Calu3 (cell line): ENCODE results near the gene TANGO6. TPM values are rescaled to one million over a fixed set of nuclear protein-coding genes. Genes with fewer than 3 reads are reported as not detected.

Source experiments
- BruUV-seq: library from RNA; stranded (reverse); fragments of 400-500 nt; replicated peaks from 2 replicates; lab custom pipeline; 2021; lab: Mats Ljungman, UMichigan
- CTCF ChIA-PET: fragments of 300-600 bp; sonication (Branson Sonifier 250); formaldehyde crosslinking; loops from one replicate; lab custom pipeline; 2022; ENCODE audit warnings: antibody characterized with exemption; lab: Charles Lee
- DNase-seq: peaks from one replicate; pipeline ENCODE4 v3.0.0; 2022
- H3K27ac Mint-ChIP-seq: one replicate; pipeline ENCODE4 v1.8.0; 2022; ENCODE audit warnings: mixed read lengths; ENCODE audit not compliant: unreplicated experiment
- H3K27me3 Mint-ChIP-seq: one replicate; pipeline ENCODE4 v1.8.0; 2022; ENCODE audit warnings: mixed read lengths; ENCODE audit not compliant: unreplicated experiment
- H3K36me3 Mint-ChIP-seq: one replicate; pipeline ENCODE4 v1.8.0; 2022; ENCODE audit warnings: mild to moderate bottlenecking, moderate library complexity, mixed read lengths; ENCODE audit not compliant: insufficient read depth, unreplicated experiment
- H3K4me1 Mint-ChIP-seq: one replicate; pipeline ENCODE4 v1.8.0; 2022; ENCODE audit warnings: mild to moderate bottlenecking, low read depth, mixed read lengths; ENCODE audit not compliant: unreplicated experiment
- H3K4me3 Mint-ChIP-seq: one replicate; pipeline ENCODE4 v1.8.0; 2022; ENCODE audit warnings: mild to moderate bottlenecking, low read depth, moderate library complexity, mixed read lengths; ENCODE audit not compliant: unreplicated experiment
- H3K9me3 Mint-ChIP-seq: one replicate; pipeline ENCODE4 v1.8.0; 2022; ENCODE audit warnings: low read depth, mixed read lengths; ENCODE audit not compliant: unreplicated experiment
- CTCF ChIP-seq: fragments of 200-600 bp; IDR thresholded peaks from one replicate; pipeline ENCODE4 v1.8.0; 2022; ENCODE audit warnings: antibody characterized with exemption; ENCODE audit not compliant: unreplicated experiment
- intact Hi-C: fragments of 100-400 bp; cut with micrococcal nuclease; formaldehyde crosslinking; loops from one replicate; pipeline ENCODE4 v1.10.0; 2022; ENCODE audit not compliant: unreplicated experiment
- total RNA-seq: library from RNA; stranded (reverse); gene quantifications from 2 replicates; pipeline ENCODE4 v1.2.3, GENCODE V29; 2022

The TANGO6 gene
- total RNA-seq, 1 experiment from 2014 or later = 18.0 TPM

DNA sequence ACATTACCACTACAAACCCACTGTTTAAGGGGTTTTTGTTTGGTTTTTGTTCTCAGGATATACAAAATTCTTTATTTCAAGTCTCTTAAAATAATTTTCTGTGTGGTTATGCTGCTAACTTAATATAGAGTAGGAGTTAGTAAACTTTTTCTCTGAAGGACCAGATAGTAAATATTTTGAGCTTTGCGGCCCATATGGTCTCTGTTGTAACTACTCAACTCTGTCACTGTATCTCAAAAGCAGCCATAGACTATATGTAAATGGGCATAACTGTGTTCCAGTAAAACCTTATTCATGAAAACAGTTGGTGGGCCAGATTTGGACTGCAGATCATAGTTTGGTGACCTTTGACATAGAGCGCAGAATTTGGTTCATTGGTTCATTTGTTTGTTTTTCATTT is 7.2 kb downstream of the TANGO6 start:
- CTCF ChIA-PET = no interaction called here
- H3K4me1 Mint-ChIP-seq = no peaks in the 10 kb centered on the region
- no peak for DNase-seq
- H3K4me3 Mint-ChIP-seq = no peak overlapping the region
- no peaks in the 10 kb centered on the region for H3K27me3 Mint-ChIP-seq
- BruUV-seq = no TSS peak
- H3K36me3 Mint-ChIP-seq = no peaks in the 10 kb centered on the region
- intact Hi-C loops = no loop called here
- no peaks in the 10 kb centered on the region for H3K9me3 Mint-ChIP-seq
- no peak overlapping the region for H3K27ac Mint-ChIP-seq
- TF ChIP-seq CTCF = no peak

GRCh38 chr16:68851601-68852000 is 8.3 kb downstream of the TANGO6 start:
- Mint-ChIP-seq H3K27ac (no peak overlapping the region), H3K9me3 (no peaks in the 10 kb centered on the region), H3K36me3 (no peaks in the 10 kb centered on the region), H3K4me1 (no peaks in the 10 kb centered on the region), H3K27me3 (no peaks in the 10 kb centered on the region), H3K4me3 (no peak overlapping the region)
- BruUV-seq = no TSS peak
- intact Hi-C loops = no loop called here
- CTCF ChIA-PET = no interaction called here
- no peak for DNase-seq
- TF ChIP-seq CTCF = no peak

DNA sequence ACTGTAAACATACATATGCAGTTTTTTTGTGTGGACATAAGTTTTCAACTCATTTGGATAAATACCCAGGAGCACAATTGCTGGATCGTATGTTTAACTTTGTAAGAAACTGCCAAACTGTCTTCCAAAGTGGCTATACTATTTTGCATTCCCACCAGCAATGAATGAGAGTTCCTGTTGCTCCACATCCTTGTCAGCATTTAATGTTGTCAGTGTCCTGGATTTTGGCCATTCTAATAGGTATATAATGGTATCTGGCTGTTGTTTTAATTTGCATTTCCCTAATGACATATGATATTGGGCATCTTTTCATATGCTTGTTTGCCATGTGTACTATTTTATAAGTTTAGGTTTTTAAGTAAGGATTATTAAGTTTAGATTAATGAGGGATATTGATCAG is 14.1 kb downstream of the TANGO6 start:
- CTCF ChIA-PET = no interaction called here
- no peaks in the 10 kb centered on the region for H3K27me3 Mint-ChIP-seq
- BruUV-seq = no TSS peak
- DNase-seq = no peak
- H3K4me3 Mint-ChIP-seq = no peak overlapping the region
- H3K4me1 Mint-ChIP-seq = no peaks in the 10 kb centered on the region
- H3K27ac Mint-ChIP-seq = no peak overlapping the region
- intact Hi-C loops = no loop called here
- no peaks in the 10 kb centered on the region for H3K36me3 Mint-ChIP-seq
- no peak for TF ChIP-seq CTCF
- no peaks in the 10 kb centered on the region for H3K9me3 Mint-ChIP-seq

GRCh38 chr16:68859828-68860227 is 16.5 kb downstream of the TANGO6 start:
- DNase-seq = no peak
- TF ChIP-seq CTCF = no peak
- H3K27ac Mint-ChIP-seq = no peak overlapping the region
- no peaks in the 10 kb centered on the region for H3K4me1 Mint-ChIP-seq
- H3K9me3 Mint-ChIP-seq = no peaks in the 10 kb centered on the region
- no peak overlapping the region for H3K4me3 Mint-ChIP-seq
- CTCF ChIA-PET = no interaction called here
- peaks cover 5% of the 10 kb centered on the region for H3K36me3 Mint-ChIP-seq
- intact Hi-C loops = no loop called here
- no TSS peak for BruUV-seq
- no peaks in the 10 kb centered on the region for H3K27me3 Mint-ChIP-seq
